Thoracic aorta (tissue), 2 donors: Measurements from ENCODE around the gene TRAIP. TPM values are rescaled to one million over a fixed set of nuclear protein-coding genes. Genes with fewer than 3 reads are reported as not detected.

Experiments
- ATAC-seq: fragments of 150-250 bp; one replicate; pipeline ENCODE4 v1.8.0; 2017; ENCODE audit warnings: low read depth; ENCODE audit not compliant: insufficient number of reproducible peaks, low FRiP score
- DNase-seq: peaks from one replicate; pipeline ENCODE4 v3.0.0-alpha.2; 2020; ENCODE audit warnings: low spot score
- H3K27ac ChIP-seq, 2 donors: fragments of 200-600 bp; sonication (generic); 1 replicate in 1 of 2; 2 replicates in 1 of 2; pipeline ENCODE4 v1.5.1; 2016; ENCODE audit warnings: mild to moderate bottlenecking in 2 of 2, moderate library complexity in 2 of 2
- H3K27me3 ChIP-seq: fragments of 200-600 bp; sonication (generic); replicated peaks from 2 replicates; pipeline ENCODE4 v1.6.0; 2016; ENCODE audit warnings: mild to moderate bottlenecking; ENCODE audit not compliant: insufficient read depth
- H3K36me3 ChIP-seq: fragments of 200-600 bp; sonication (generic); one replicate; pipeline ENCODE4 v1.5.1; 2016
- H3K4me1 ChIP-seq, 2 donors: fragments of 200-600 bp; sonication (generic); 1 replicate in 1 of 2; 2 replicates in 1 of 2; pipeline versions ENCODE4 v1.5.1 to v1.6.0; 2016; ENCODE audit warnings: low read depth in 2 of 2, mild to moderate bottlenecking in 1 of 2; ENCODE audit not compliant: control insufficient read depth in 1 of 2
- H3K4me3 ChIP-seq: fragments of 200-600 bp; sonication (generic); 2 replicates; pipeline ENCODE4 v1.5.1; 2016; ENCODE audit warnings: mild to moderate bottlenecking
- H3K9me3 ChIP-seq: fragments of 200-600 bp; sonication (generic); 2 replicates; pipeline ENCODE4 v1.5.1; 2016
- CTCF ChIP-seq: fragments of 200-600 bp; sonication (generic); IDR thresholded peaks from one replicate; pipeline ENCODE4 v1.5.1; 2019; ENCODE audit warnings: antibody characterized with exemption
- total RNA-seq, 2 donors: library from RNA; depleted of rRNA; stranded (reverse); fragments of >200 nt; gene quantifications; one replicate each; pipeline versions ENCODE4 v1.1.0 to v1.2.3, GENCODE V29; 2016

TRAIP gene
- total RNA-seq, 2 donors from 2014 or later: 2.3 to 3.2 TPM

- no peak for DNase-seq
- no peak overlapping the region for H3K4me3 ChIP-seq
- no peaks in the 10 kb centered on the region for H3K9me3 ChIP-seq
- no peak for TF ChIP-seq CTCF
- no peak for ATAC-seq
- H3K4me1 ChIP-seq: peaks cover 10 to 12% of the 10 kb centered on the region in 2 donors
- no peak overlapping the region for H3K27ac ChIP-seq
- peaks cover 20% of the 10 kb centered on the region for H3K27me3 ChIP-seq
- H3K36me3 ChIP-seq: no peaks in the 10 kb centered on the region
Measured at GRCh38 chr3:49867871-49868321, 11.5 kb upstream of the TRAIP start.

GRCh38 chr3:49867400-49867799, 11.0 kb upstream of the TRAIP start:
- Histone ChIP-seq H3K36me3 (no peaks in the 10 kb centered on the region), H3K9me3 (no peaks in the 10 kb centered on the region), H3K27ac (no peak overlapping the region), H3K4me3 (no peak overlapping the region), H3K27me3 (peaks cover 20% of the 10 kb centered on the region), H3K4me1 (peaks cover 10 to 12% of the 10 kb centered on the region in 2 donors)
- DNase-seq (no peak), ATAC-seq (no peak)
- no peak for TF ChIP-seq CTCF

GRCh38 chr3:49865198-49865784, 8.9 kb upstream of the TRAIP start:
- Histone ChIP-seq H3K27me3 (peaks cover 20% of the 10 kb centered on the region), H3K36me3 (no peaks in the 10 kb centered on the region), H3K4me3 (no peak overlapping the region), H3K4me1 (peaks cover 10 to 12% of the 10 kb centered on the region in 2 donors), H3K27ac (no peak overlapping the region), H3K9me3 (no peaks in the 10 kb centered on the region)
- DNase-seq: no peak
- TF ChIP-seq CTCF: no peak
- no peak for ATAC-seq

- no peak for TF ChIP-seq CTCF
- no peak for ATAC-seq
- no peak overlapping the region for H3K4me3 ChIP-seq
Measured at GRCh38 chr3:49864505-49864904, 8.1 kb upstream of the TRAIP start.

GRCh38 chr3:49859576-49860305, 3.4 kb upstream of the TRAIP start:
- no peaks in the 10 kb centered on the region for H3K36me3 ChIP-seq
- H3K4me1 ChIP-seq: peaks cover 5 to 13% of the 10 kb centered on the region in 2 donors
- ATAC-seq (no peak), DNase-seq (no peak)
- H3K4me3 ChIP-seq: no peak overlapping the region
- H3K9me3 ChIP-seq: no peaks in the 10 kb centered on the region
- H3K27ac ChIP-seq: no peak overlapping the region
- no peak for TF ChIP-seq CTCF
- no peaks in the 10 kb centered on the region for H3K27me3 ChIP-seq

More at GRCh38 chr3:49864505-49864904, 8.1 kb upstream of the TRAIP start:
- Histone ChIP-seq H3K27ac (no peak overlapping the region), H3K9me3 (no peaks in the 10 kb centered on the region), H3K36me3 (no peaks in the 10 kb centered on the region), H3K27me3 (peaks cover 12% of the 10 kb centered on the region), H3K4me1 (peaks cover 6 to 7% of the 10 kb centered on the region in 2 donors)
- DNase-seq: no peak
